GM12892 (cell line): Measurements from ENCODE around the gene SFSWAP.
"Not testable (repeated sequence)": the region's sequence is repeated elsewhere in the genome, so short reads cannot be mapped to it uniquely, and the experiment has no call there.

ENCODE experiments used
- DNase-seq: peaks from one replicate; pipeline ENCODE4 v3.0.0; 2011; ENCODE audit not compliant: insufficient read length
- FAIRE-seq: peaks from 2 replicates; lab custom pipeline; 2011; peaks lifted over from hg19 to GRCh38; lab: Jason Lieb, UNC
- POLR2A ChIP-seq: IDR thresholded peaks from 2 replicates; pipeline ENCODE4 v1.6.1; 2011; ENCODE audit warnings: low read depth, low read length, control low read depth
- POLR2AphosphoS5 ChIP-seq: IDR thresholded peaks from 2 replicates; pipeline ENCODE4 v1.6.1; 2011; ENCODE audit warnings: low read depth, low read length, control low read depth
- TAF1 ChIP-seq: IDR thresholded peaks from 2 replicates; pipeline ENCODE4 v1.6.1; 2011; ENCODE audit warnings: low read depth, mild to moderate bottlenecking, control low read depth, low read length, borderline replicate concordance

SFSWAP gene

DNA sequence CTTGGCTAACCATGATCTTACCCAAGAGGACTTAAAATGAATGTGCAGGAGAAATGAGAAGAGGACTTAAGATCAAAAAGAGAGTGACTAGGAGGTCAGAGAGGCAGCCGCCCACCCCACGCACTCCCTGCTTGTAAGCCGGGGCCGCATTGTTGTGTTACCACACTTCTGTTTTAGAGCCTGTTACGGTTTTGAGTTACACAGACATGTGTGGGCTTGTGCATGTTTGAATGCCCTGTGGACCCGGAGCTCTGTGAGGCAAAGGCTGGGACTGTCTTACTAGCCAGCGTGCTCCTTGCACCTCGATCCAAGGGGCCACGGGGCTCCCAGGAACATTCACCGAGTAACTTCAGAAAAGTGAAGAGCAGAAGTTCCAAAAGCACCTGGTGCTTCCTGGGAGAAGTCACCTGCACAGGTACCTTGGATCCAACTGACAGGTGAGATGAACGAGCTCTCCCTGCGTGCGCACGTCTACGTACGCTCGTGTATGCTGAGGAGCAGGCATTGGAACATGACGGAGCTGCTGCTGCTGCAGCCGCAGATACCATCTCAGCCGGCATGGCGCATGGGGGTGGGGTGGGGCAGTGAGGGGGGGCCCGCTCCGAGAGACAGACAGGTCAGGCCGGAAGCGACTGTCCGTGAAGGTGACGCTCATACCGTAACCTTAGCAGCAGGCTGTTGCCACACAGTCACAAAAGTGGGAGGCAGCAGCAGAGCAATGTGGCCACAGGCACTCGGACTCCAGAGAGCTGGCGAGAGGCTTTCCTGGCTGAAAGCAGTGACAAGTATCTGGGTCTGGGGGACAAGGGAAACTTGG is 23.7 kb downstream of the SFSWAP start:
- TF ChIP-seq TAF1 (no peak), POLR2A (no peak), POLR2AphosphoS5 (no peak)
- DNase-seq (no peak), FAIRE-seq (no peak)

DNA sequence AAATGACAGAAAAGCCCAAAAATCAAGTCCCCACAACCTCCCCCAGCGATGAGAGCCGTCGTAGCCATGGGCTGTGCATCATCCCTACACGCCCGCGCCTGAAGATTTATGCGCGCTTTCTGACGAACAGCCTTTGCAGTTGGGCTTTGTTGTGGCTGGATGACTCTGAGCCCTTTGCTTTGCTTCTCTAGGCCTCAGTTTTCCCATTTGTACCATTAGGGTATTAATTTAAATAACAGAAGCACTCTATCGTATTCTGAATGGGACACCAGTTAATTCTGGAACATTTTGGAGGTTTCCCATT is 24.2 kb downstream of the SFSWAP start:
- no peak for TF ChIP-seq TAF1
- TF ChIP-seq POLR2A: no peak
- TF ChIP-seq POLR2AphosphoS5: no peak
- DNase-seq: no peak
- FAIRE-seq: no peak

DNA sequence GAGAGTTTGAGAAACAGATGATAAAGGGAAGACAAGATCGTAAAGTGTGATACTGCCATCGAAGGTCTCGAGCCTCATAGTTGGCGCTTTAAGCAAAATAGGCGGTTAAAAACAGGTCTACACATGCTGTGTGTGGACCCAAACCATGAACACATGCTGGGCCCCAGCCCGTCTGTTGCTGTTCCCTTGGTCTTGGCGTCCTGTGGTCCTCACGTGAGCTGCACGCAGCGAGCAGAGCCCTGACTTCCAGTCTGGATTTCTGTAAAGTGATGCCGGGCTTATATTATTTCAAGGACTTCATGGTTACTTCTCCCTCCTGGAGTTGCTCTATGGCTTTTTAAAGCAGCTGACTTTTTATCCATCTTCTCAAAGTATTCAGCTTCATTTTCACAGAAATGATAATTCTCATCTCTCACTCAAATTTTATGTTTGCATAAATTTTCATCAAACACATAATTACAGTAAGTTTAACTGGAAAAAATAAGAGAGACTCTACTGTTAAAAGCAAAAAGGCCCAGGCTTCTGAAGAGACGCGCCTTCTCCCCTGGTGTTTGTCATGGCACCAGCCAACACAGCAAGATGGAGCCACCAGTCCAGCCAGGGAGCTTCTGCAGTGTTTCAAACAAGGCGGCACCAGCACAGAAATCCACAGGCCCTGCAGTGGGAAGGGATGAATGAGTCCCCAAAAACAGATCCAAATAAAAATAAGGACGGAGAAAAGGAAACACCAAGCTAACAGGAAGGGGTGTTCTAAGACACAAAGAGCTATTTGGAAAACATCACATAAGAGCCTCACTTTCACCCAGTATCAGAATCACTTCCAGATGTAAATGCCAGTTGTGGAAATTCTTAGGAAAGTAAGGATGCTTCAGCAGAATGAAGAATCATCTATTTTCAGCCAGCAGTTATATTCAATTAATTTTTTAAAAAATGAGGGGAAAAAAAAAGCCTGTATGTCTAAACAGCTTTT is 24.9 kb downstream of the SFSWAP start:
- FAIRE-seq: no peak
- TF ChIP-seq TAF1 (no peak), POLR2AphosphoS5 (no peak), POLR2A (no peak)

DNA sequence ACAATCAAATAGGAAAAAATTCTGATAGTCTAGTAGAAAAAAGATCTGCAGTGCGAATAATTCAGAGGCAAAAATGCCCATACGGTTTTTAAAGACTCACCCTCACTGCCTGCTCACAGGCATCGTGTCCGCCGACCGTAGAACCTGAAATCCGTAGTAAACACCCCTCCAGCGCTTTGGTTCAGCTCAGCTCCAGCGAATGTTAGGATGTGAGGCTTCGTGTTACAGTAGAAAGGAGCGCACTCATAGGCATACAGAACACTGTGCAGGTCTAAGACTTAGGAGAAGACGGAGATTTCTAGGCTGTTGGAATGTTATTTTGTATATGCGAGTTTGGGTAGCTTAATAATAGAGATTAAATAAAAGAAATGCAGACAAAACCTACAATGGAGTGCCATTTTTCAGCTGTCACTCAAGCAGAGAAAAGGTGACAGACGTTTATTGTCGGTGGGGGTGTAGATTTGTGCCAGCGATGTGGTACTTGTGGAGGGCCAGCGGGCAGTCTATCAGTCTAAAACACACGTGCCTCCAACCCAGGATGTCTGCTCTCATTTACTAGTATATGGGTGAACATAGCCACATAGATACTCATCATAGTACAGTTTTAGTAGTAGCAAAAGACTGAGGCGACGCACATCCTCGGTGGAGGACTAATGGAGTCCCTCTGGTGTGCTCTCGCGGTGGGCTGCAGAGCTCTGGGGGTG is 25.7 kb downstream of the SFSWAP start:
- FAIRE-seq: no peak
- no peak for DNase-seq
- TF ChIP-seq POLR2AphosphoS5: no peak
- no peak for TF ChIP-seq POLR2A
- no peak for TF ChIP-seq TAF1

More for the DNA sequence above, 24.9 kb downstream of the SFSWAP start:
- DNase-seq: no peak

DNA sequence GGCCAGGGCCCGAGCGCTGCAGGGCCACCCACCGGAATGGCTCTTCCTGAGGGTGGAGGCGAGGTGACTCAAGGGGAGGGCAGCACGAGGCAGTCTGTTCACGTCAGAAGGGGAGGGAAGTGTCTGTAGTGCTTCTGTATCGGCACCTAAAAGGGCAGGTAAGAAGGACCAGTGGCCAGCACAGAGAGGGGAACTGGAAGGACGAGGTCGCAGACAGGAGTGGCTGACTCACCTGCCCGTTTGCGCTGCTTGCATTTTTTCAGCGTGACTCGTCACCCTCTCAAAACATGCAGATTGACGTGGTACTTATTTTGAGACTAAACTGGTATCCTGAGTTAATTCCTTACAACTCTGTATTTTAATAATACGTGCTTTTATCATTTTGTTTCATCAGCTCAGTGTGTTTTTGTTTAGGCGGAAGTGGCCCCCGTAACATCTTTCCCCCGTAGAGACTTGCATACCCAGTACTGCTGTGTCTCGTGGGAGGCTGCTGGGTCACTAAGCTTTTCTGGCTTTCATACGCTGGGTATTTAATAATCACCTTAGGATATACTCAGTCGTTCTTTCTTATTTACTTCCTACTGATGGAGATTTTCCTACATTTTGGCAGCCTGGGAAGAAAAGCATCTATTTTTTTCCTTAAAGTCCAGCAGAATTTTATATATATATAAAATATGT is 26.4 kb downstream of the SFSWAP start:
- FAIRE-seq: no peak
- DNase-seq: no peak
- TF ChIP-seq POLR2A (no peak), TAF1 (no peak), POLR2AphosphoS5 (no peak)

DNA sequence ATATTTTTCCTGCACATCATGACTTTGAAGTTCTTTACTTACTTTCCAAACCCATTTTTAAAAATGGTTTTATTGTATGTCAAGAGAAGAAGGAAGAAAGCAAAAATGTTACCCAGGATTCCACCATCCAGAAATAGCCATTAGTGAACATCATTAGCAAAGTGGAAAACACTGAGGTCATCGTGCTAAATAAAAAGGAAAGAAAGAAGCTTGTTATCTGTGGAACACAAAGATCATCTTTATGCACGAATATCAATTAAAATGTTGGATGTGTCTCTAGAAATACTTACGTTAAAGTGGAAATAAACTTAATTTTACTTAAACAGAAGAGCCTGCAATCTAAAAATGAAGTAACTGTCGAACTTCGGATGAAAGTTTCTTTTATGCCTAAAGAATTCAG is 27.3 kb downstream of the SFSWAP start:
- DNase-seq: no peak
- no peak for TF ChIP-seq TAF1
- no peak for TF ChIP-seq POLR2A
- no peak for TF ChIP-seq POLR2AphosphoS5
- FAIRE-seq: no peak

DNA sequence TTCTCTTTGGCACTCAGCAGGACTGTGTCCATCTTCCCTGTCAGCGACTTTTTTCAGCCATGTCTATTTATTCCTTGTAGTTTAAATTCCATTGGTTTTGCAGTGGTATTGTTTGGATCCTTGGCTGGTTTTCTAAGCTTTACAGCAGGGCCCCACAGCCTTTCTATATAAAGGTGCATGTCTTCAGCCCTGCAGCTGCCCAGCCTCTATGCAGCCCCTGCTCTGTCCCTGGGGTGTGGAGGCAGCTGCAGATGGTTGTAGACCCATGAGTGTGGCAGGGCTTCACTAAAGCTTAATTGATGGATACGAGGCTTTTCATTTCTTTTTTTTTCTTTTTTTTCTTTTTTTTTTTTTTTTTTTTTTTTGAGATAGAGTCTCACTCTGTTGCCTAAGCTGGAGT is 29.7 kb downstream of the SFSWAP start:
- FAIRE-seq (no peak), DNase-seq (no peak)
- TF ChIP-seq TAF1: no peak
- no peak for TF ChIP-seq POLR2AphosphoS5
- TF ChIP-seq POLR2A: no peak

DNA sequence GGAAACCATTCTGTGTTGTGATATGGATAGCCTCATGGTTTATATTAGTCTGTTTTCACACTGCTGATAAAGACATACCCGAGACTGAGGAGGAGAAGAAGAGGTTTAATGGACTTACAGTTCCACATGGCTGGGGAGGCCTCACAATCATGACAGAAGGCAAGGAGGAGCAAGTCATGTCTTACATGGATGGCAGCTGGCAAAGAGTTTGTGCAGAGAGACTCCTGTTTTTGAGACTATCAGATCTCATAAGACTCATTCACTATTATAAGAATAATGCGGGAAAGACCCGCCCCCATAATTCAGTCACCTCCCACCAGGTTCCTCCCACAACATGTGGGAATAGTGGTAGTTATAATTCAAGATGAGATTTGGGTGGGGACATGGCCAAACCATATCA is 31.9 kb downstream of the SFSWAP start:
- FAIRE-seq, DNase-seq: not testable (repeated sequence)

DNA sequence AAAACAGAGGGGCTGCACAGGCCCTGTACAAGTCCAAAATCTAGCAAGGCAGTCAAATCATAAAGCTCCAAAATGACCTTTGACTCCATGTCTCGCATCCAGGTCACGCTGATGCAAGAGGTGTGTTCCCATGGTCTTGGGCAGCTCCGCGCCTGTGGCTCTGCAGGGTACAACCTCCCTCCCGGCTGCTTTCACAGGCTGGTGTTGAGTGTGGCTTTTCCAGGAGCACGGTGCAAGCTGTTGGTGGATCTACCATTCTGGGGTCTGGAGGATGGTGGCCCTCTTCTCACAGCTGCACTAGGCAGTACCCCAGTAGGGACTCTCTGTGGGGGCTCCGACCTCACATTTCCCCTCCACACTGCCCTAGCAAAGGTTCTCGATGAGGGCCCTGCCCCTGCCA is 32.5 kb downstream of the SFSWAP start:
- FAIRE-seq, DNase-seq: not testable (repeated sequence)

DNA sequence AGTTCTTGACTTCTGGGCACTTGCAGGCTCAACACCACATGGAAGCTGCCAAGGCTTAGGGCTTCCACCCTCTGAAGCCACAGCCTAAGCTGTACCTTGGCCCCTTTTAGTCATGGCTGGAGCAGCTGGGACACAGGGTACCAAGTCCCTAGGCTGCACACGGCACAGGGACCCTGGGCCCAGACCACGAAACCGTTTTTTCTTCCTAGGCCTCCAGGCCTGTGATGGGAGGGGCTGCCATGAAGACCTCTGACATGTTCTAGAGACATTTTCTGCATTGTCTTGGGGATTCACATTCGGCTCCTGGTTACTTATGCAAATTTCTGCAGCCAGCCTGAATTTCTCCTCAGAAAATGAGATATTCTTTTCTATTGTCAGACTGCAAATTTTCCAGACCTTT is 33.0 kb downstream of the SFSWAP start:
- FAIRE-seq, DNase-seq: not testable (repeated sequence)

DNA sequence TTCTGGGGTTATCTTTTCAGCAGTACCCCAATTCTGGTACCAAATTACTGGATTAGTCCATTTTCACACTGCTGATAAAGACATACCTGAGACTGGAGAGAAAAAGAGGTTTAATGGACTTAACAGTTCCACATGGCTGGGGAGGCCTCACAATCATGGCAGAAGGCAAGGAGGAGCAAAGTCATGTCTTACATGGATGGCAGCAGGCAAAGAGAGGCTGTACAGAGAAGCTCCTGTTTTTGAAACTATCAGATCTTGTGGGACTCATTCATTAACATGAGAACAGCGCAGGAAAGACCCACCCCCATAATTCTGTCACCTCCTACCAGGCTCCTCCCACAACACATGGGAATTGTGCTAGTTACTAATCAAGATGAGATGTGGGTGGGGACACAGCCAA is 33.8 kb downstream of the SFSWAP start:
- FAIRE-seq, DNase-seq: not testable (repeated sequence)

DNA sequence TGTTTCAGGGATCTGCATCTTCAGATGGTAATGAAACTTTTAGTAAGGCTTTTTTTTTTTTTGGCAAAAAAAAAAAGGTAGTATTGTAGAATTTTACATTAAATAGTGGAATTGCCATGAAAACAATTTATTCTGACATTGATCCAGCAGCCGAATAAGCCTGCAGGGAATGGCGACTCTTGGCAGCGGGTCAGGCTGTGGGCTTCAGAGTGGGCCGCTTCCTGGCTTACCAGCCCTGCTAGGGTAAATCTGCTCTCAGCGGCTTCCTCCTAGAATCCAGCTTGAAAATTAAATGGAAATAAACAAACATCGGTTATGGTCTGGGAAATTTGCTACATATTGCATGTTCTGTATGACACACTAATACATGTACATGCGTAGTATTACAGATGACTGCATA is 34.8 kb downstream of the SFSWAP start:
- FAIRE-seq (no peak), DNase-seq (no peak)
- TF ChIP-seq TAF1: no peak
- no peak for TF ChIP-seq POLR2A
- TF ChIP-seq POLR2AphosphoS5: no peak
